GM18868 (cell line): ENCODE results near the gene PDE3A.
"Not testable (repeated sequence)": the region's sequence is repeated elsewhere in the genome, so short reads cannot be mapped to it uniquely, and the experiment has no call there.

ENCODE experiments used
- ATAC-seq: cut with Tn5 transposase; IDR thresholded peaks from one replicate; pipeline ENCODE4 v1.9.1; 2021; ENCODE audit warnings: mild to moderate bottlenecking, moderate library complexity; ENCODE audit not compliant: unreplicated experiment

PDE3A gene

GRCh38 chr12:20372326-20373096 is 4.2 kb downstream of the PDE3A start:
- ATAC-seq: no peak

GRCh38 chr12:20374795-20375194 is 6.5 kb downstream of the PDE3A start:
- no peak for ATAC-seq

GRCh38 chr12:20375560-20375959 is 7.2 kb downstream of the PDE3A start:
- no peak for ATAC-seq

- ATAC-seq: peak; percentile 59
Observed at GRCh38 chr12:20376984-20377383, 8.6 kb downstream of the PDE3A start.

GRCh38 chr12:20377750-20378149 is 9.4 kb downstream of the PDE3A start:
- ATAC-seq: no peak

GRCh38 chr12:20382117-20382516 is 13.8 kb downstream of the PDE3A start:
- ATAC-seq: no peak

- no peak for ATAC-seq
Observed at GRCh38 chr12:20383612-20384011, 15.3 kb downstream of the PDE3A start.

GRCh38 chr12:20384836-20385235 is 16.5 kb downstream of the PDE3A start:
- not testable (repeated sequence) for ATAC-seq

- ATAC-seq: no peak
Observed at GRCh38 chr12:20390846-20391245, 22.5 kb downstream of the PDE3A start.

GRCh38 chr12:20392339-20392738 is 24.0 kb downstream of the PDE3A start:
- ATAC-seq: no peak

- ATAC-seq: no peak
Observed at GRCh38 chr12:20393707-20394106, 25.4 kb downstream of the PDE3A start.

- no peak for ATAC-seq
Observed at GRCh38 chr12:20395791-20396550, 27.6 kb downstream of the PDE3A start.

GRCh38 chr12:20398686-20399085 is 30.3 kb downstream of the PDE3A start:
- no peak for ATAC-seq

GRCh38 chr12:20400003-20400402 is 31.7 kb downstream of the PDE3A start:
- ATAC-seq: no peak

GRCh38 chr12:20403230-20403629 is 34.9 kb downstream of the PDE3A start:
- ATAC-seq: no peak

- no peak for ATAC-seq
Observed at GRCh38 chr12:20404576-20405346, 36.4 kb downstream of the PDE3A start.

GRCh38 chr12:20409607-20410377 is 41.5 kb downstream of the PDE3A start:
- no peak for ATAC-seq

GRCh38 chr12:20410734-20411133 is 42.4 kb downstream of the PDE3A start:
- ATAC-seq: no peak

- ATAC-seq: no peak
Observed at GRCh38 chr12:20411345-20411744, 43.0 kb downstream of the PDE3A start.

- ATAC-seq: no peak
Observed at GRCh38 chr12:20415028-20415427, 46.7 kb downstream of the PDE3A start.

GRCh38 chr12:20415641-20416040 is 47.3 kb downstream of the PDE3A start:
- no peak for ATAC-seq
